Endothelial cell of umbilical vein (primary cell): ENCODE measurements around the gene FHIT. TPM values are rescaled to one million over a fixed set of nuclear protein-coding genes. Genes with fewer than 3 reads are reported as not detected.

Experiments used
- BruUV-seq: library from RNA; stranded (reverse); fragments of 400-500 nt; replicated peaks from 2 replicates; lab custom pipeline; 2021; lab: Mats Ljungman, UMichigan
- CTCF ChIA-PET: fragments of 300-600, 350-600 bp; sonication (Branson Sonifier 250); formaldehyde crosslinking; loops from one replicate; lab custom pipeline; 2021; ENCODE audit warnings: antibody characterized with exemption, inconsistent platforms; lab: Charles Lee
- POLR2A ChIA-PET: fragments of 300-600, 350-600 bp; sonication (Branson Sonifier 250); formaldehyde crosslinking; loops from one replicate; lab custom pipeline; 2021; ENCODE audit warnings: antibody characterized with exemption, inconsistent platforms; lab: Charles Lee
- DNase-seq: peaks from one replicate; pipeline ENCODE4 v3.0.0-alpha.2; 2011; ENCODE audit warnings: low read depth, low spot score
- FAIRE-seq: peaks from 2 replicates; lab custom pipeline; 2011; peaks lifted over from hg19 to GRCh38; lab: Jason Lieb, UNC
- H2AFZ ChIP-seq: 2 replicates; pipeline ENCODE4 v1.6.0; 2012; ENCODE audit warnings: low read depth, low read length, control low read depth, inconsistent platforms
- H3K27ac ChIP-seq: 2 replicates; pipeline ENCODE4 v1.5.1; 2011; ENCODE audit warnings: low read depth, mild to moderate bottlenecking, control low read depth, low read length, moderate library complexity; ENCODE audit not compliant: insufficient read depth
- H3K27me3 ChIP-seq, 2 experiments: 2 replicates each; pipeline versions ENCODE4 v1.6.0 to v1.6.1; 2011; ENCODE audit warnings: low read length in 2 of 2, mixed read lengths in 1 of 2; ENCODE audit not compliant: control insufficient read depth in 2 of 2, insufficient read depth in 2 of 2
- H3K36me3 ChIP-seq, 2 experiments: 2 replicates in 1 of 2; 3 replicates in 1 of 2; pipeline ENCODE4 v1.5.1; 2011; ENCODE audit warnings: low read length in 2 of 2, mild to moderate bottlenecking in 1 of 2, moderate library complexity in 1 of 2; ENCODE audit not compliant: control insufficient read depth in 2 of 2, insufficient read depth in 2 of 2; ENCODE audit errors: extremely low read depth in 1 of 2
- H3K4me1 ChIP-seq: 3 replicates; pipeline ENCODE4 v1.5.1; 2011; ENCODE audit warnings: mild to moderate bottlenecking, low read length; ENCODE audit not compliant: control insufficient read depth, insufficient read depth; ENCODE audit errors: extremely low read depth
- H3K4me2 ChIP-seq: 2 replicates; pipeline ENCODE4 v1.6.1; 2011; ENCODE audit warnings: low read length, control low read depth, mixed read lengths; ENCODE audit not compliant: insufficient read depth
- H3K4me3 ChIP-seq, 3 experiments: fragments of 200-600 bp in 1 of 3; sonication (generic), shearing (Covaris generic) in 1 of 3; replicated peaks in 1 of 3; 2 replicates each; pipeline ENCODE4 v1.5.1; 2011 to 2016; ENCODE audit warnings: control low read depth in 3 of 3, low read length in 3 of 3, mild to moderate bottlenecking in 2 of 3, inconsistent platforms in 1 of 3, low read depth in 1 of 3, moderate library complexity in 1 of 3; ENCODE audit not compliant: insufficient read depth in 1 of 3
- H3K79me2 ChIP-seq: 2 replicates; pipeline ENCODE4 v1.6.0; 2012; ENCODE audit warnings: low read length, inconsistent platforms; ENCODE audit not compliant: control insufficient read depth, insufficient read depth
- H3K9ac ChIP-seq: replicated peaks from 2 replicates; pipeline ENCODE3; 2011; ENCODE audit warnings: low read length, control low read depth; ENCODE audit not compliant: insufficient read depth; ENCODE audit errors: extremely low read depth
- H3K9me1 ChIP-seq: replicated peaks from 3 replicates; pipeline ENCODE4 v1.6.0; 2011; ENCODE audit warnings: mild to moderate bottlenecking, low read length; ENCODE audit not compliant: control insufficient read depth, insufficient read depth; ENCODE audit errors: extremely low read depth
- H3K9me3 ChIP-seq: replicated peaks from 2 replicates; pipeline ENCODE4 v1.5.1; 2012; ENCODE audit warnings: low read length, inconsistent platforms; ENCODE audit not compliant: control insufficient read depth, insufficient read depth
- H4K20me1 ChIP-seq: replicated peaks from 2 replicates; pipeline ENCODE3; 2011; ENCODE audit warnings: mild to moderate bottlenecking, low read length; ENCODE audit not compliant: control insufficient read depth, insufficient read depth; ENCODE audit errors: extremely low read depth
- EZH2 ChIP-seq: IDR thresholded peaks from 2 replicates; pipeline ENCODE4 v1.6.1; 2012; ENCODE audit warnings: borderline replicate concordance, low read depth, mild to moderate bottlenecking, moderate library complexity, low read length, inconsistent platforms; ENCODE audit not compliant: severe bottlenecking
- FOS ChIP-seq: IDR thresholded peaks from 2 replicates; pipeline ENCODE4 v1.6.1; 2011; ENCODE audit warnings: mild to moderate bottlenecking, low read length, moderate library complexity, borderline replicate concordance; ENCODE audit not compliant: insufficient read depth
- GATA2 ChIP-seq: IDR thresholded peaks from 2 replicates; pipeline ENCODE4 v1.7.0; 2011; ENCODE audit warnings: low read depth, mild to moderate bottlenecking, moderate library complexity, mixed read lengths, low read length; ENCODE audit not compliant: insufficient read length, insufficient read depth
- JUN ChIP-seq: IDR thresholded peaks from 2 replicates; pipeline ENCODE4 v1.6.1; 2011; ENCODE audit warnings: borderline replicate concordance, low read depth; ENCODE audit not compliant: insufficient read length, insufficient read depth
- MYC ChIP-seq: IDR thresholded peaks from one replicate; pipeline ENCODE4 v1.6.1; 2011; ENCODE audit warnings: mild to moderate bottlenecking, low read depth, low read length
- POLR2A ChIP-seq: IDR thresholded peaks from 2 replicates; pipeline ENCODE4 v1.6.1; 2012; ENCODE audit warnings: low read depth, mild to moderate bottlenecking, control low read depth, low read length
- POLR2AphosphoS5 ChIP-seq: IDR thresholded peaks from 2 replicates; pipeline ENCODE4 v1.6.1; 2012; ENCODE audit warnings: low read depth, mild to moderate bottlenecking, control low read depth, low read length, moderate library complexity; ENCODE audit not compliant: insufficient read depth
- dilution Hi-C: fragments of 300-500 bp; cut with MboI; formaldehyde crosslinking; loops from one replicate; pipeline ENCODE4 v1.15.0; 2019; ENCODE audit warnings: low sequenced_read_pairs; ENCODE audit not compliant: extremely low pct_ligation_motif_present
- intact Hi-C: fragments of 100-400 bp; cut with micrococcal nuclease; formaldehyde crosslinking; loops from one replicate; pipeline ENCODE4 v1.10.0; 2022
- polyA plus RNA-seq, 4 experiments: library from polyadenylated mRNA; depleted of rRNA in 3 of 4; stranded (reverse) in 3 of 4; unstranded in 1 of 4; fragments of >200 nt; gene quantifications; 2 replicates each; pipeline versions ENCODE4 v1.2.1 to v1.2.3, GENCODE V29; 2011 to 2012; ENCODE audit warnings: missing spikeins in 1 of 4
- total RNA-seq: library from RNA; stranded (reverse); gene quantifications from 2 replicates; pipeline ENCODE4 v1.2.3, GENCODE V29; 2021
- TF ChIP-seq, protein P1 (sequence below), 2 donors: IDR thresholded peaks; 1 replicate in 1 of 2; 2 replicates in 1 of 2; pipeline ENCODE4 v1.5.1; 2011; ENCODE audit warnings: low read length in 2 of 2, mild to moderate bottlenecking in 2 of 2, moderate library complexity in 2 of 2, control low read depth in 1 of 2, inconsistent platforms in 1 of 2, low read depth in 1 of 2; ENCODE audit not compliant: insufficient read depth in 1 of 2; ENCODE audit errors: extremely low read depth in 1 of 2
- TF ChIP-seq, protein P2 (sequence below): IDR thresholded peaks from 2 replicates; pipeline ENCODE4 v1.6.1; 2011; ENCODE audit not compliant: insufficient read depth, insufficient read length

Gene FHIT
- total and polyA plus RNA-seq, 2 donors (not counting 3 experiments of a cell fraction or from before 2014, with no cell fraction given): 0.47 to 2.2 TPM

DNA sequence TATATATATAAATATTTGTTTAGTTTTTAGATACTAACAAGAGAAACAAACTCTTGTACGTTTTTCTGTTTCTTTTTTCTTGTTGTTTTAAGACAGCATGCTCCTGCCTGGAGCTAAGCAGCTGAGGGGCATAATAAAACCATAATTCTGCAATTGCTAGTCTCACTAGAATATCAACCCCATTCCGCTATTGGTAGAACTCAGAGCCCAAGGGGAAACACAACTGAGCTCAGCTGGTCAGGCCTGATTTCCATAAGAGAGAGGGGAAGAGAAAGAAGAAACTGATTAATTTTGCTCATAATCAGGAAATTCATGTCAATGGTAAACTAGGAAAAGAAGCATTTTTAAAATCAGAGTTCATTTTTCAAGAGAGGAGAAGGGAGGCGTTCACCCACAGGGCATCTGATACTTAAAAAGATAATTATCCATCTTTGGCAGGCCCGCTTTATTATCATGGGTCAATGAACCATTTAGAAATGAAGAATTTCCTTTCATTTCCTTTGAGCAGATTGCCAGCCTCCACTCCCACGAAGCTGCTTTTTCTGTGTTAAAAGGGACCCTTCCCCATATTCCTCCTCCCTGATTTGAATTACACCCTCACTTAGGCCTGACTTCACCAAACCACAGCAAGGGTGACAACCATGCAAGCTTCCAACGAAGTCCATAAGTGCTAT is 1236.1 kb downstream of the FHIT start:
- H4K20me1 ChIP-seq: no peaks in the 10 kb centered on the region
- no peaks in the 10 kb centered on the region for H3K9me1 ChIP-seq
- no peak for FAIRE-seq
- no peaks in the 10 kb centered on the region for H3K36me3 ChIP-seq
- no peaks in the 10 kb centered on the region for H3K79me2 ChIP-seq
- intact Hi-C loops (no loop called here), dilution Hi-C loops (no loop called here)
- TF ChIP-seq POLR2A (no peak), GATA2 (no peak), POLR2AphosphoS5 (no peak), FOS (no peak)
- ChIA-PET CTCF (no interaction called here), POLR2A (no interaction called here)
- no peak for DNase-seq
- no peaks in the 10 kb centered on the region for H3K9me3 ChIP-seq
- no TSS peak for BruUV-seq
- no peak overlapping the region for H3K4me2 ChIP-seq
- no peak overlapping the region for H2AFZ ChIP-seq
- H3K27ac ChIP-seq: no peak overlapping the region
- no peaks in the 10 kb centered on the region for H3K4me1 ChIP-seq
- H3K27me3 ChIP-seq: no peaks in the 10 kb centered on the region
- no peak overlapping the region for H3K9ac ChIP-seq
- no peak overlapping the region for H3K4me3 ChIP-seq

- H3K4me1 ChIP-seq: no peaks in the 10 kb centered on the region
- no peaks in the 10 kb centered on the region for H4K20me1 ChIP-seq
- FAIRE-seq (no peak), DNase-seq (no peak)
- CTCF ChIA-PET: no interaction called here
- no peak overlapping the region for H2AFZ ChIP-seq
- POLR2A ChIA-PET: no interaction called here
- no peaks in the 10 kb centered on the region for H3K9me1 ChIP-seq
- dilution Hi-C loops (no loop called here), intact Hi-C loops (no loop called here)
- H3K9ac ChIP-seq: no peak overlapping the region
- TF ChIP-seq MYC: no peak
- TF ChIP-seq POLR2A: no peak
- no peak for TF ChIP-seq FOS
- TF ChIP-seq GATA2: no peak
- no peak for TF ChIP-seq POLR2AphosphoS5
- TF ChIP-seq, protein P1, sequence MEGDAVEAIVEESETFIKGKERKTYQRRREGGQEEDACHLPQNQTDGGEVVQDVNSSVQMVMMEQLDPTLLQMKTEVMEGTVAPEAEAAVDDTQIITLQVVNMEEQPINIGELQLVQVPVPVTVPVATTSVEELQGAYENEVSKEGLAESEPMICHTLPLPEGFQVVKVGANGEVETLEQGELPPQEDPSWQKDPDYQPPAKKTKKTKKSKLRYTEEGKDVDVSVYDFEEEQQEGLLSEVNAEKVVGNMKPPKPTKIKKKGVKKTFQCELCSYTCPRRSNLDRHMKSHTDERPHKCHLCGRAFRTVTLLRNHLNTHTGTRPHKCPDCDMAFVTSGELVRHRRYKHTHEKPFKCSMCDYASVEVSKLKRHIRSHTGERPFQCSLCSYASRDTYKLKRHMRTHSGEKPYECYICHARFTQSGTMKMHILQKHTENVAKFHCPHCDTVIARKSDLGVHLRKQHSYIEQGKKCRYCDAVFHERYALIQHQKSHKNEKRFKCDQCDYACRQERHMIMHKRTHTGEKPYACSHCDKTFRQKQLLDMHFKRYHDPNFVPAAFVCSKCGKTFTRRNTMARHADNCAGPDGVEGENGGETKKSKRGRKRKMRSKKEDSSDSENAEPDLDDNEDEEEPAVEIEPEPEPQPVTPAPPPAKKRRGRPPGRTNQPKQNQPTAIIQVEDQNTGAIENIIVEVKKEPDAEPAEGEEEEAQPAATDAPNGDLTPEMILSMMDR (IDR thresholded peaks at IDR 0.05; ENCODE audit: extremely low read depth in 1 of 2, insufficient read depth in 1 of 2, low read depth in 1 of 2, low read length in 2 of 2): no peak
- no peak for TF ChIP-seq JUN
- TF ChIP-seq, protein P2, sequence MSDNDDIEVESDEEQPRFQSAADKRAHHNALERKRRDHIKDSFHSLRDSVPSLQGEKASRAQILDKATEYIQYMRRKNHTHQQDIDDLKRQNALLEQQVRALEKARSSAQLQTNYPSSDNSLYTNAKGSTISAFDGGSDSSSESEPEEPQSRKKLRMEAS: no peak
- no peak for TF ChIP-seq EZH2
- H3K27ac ChIP-seq: no peak overlapping the region
- no peak overlapping the region for H3K4me3 ChIP-seq
- no peak overlapping the region for H3K4me2 ChIP-seq
- no peaks in the 10 kb centered on the region for H3K36me3 ChIP-seq
- BruUV-seq: no TSS peak
- H3K79me2 ChIP-seq: no peaks in the 10 kb centered on the region
- H3K9me3 ChIP-seq: no peaks in the 10 kb centered on the region
- no peaks in the 10 kb centered on the region for H3K27me3 ChIP-seq
These were observed 1238.0 kb downstream of the FHIT start for GRCh38 chr3:60013241-60013640.
